Thoracic aorta (tissue), 2 donors: ENCODE data around the gene PARP6. TPM values are rescaled to one million over a fixed set of nuclear protein-coding genes. Genes with fewer than 3 reads are reported as not detected.

Source experiments
- ATAC-seq: fragments of 150-250 bp; one replicate; pipeline ENCODE4 v1.8.0; 2017; ENCODE audit warnings: low read depth; ENCODE audit not compliant: insufficient number of reproducible peaks, low FRiP score
- DNase-seq: peaks from one replicate; pipeline ENCODE4 v3.0.0-alpha.2; 2020; ENCODE audit warnings: low spot score
- H3K27ac ChIP-seq, 2 donors: fragments of 200-600 bp; sonication (generic); 1 replicate in 1 of 2; 2 replicates in 1 of 2; pipeline ENCODE4 v1.5.1; 2016; ENCODE audit warnings: mild to moderate bottlenecking in 2 of 2, moderate library complexity in 2 of 2
- H3K27me3 ChIP-seq: fragments of 200-600 bp; sonication (generic); replicated peaks from 2 replicates; pipeline ENCODE4 v1.6.0; 2016; ENCODE audit warnings: mild to moderate bottlenecking; ENCODE audit not compliant: insufficient read depth
- H3K36me3 ChIP-seq: fragments of 200-600 bp; sonication (generic); one replicate; pipeline ENCODE4 v1.5.1; 2016
- H3K4me1 ChIP-seq, 2 donors: fragments of 200-600 bp; sonication (generic); 1 replicate in 1 of 2; 2 replicates in 1 of 2; pipeline versions ENCODE4 v1.5.1 to v1.6.0; 2016; ENCODE audit warnings: low read depth in 2 of 2, mild to moderate bottlenecking in 1 of 2; ENCODE audit not compliant: control insufficient read depth in 1 of 2
- H3K4me3 ChIP-seq: fragments of 200-600 bp; sonication (generic); 2 replicates; pipeline ENCODE4 v1.5.1; 2016; ENCODE audit warnings: mild to moderate bottlenecking
- H3K9me3 ChIP-seq: fragments of 200-600 bp; sonication (generic); 2 replicates; pipeline ENCODE4 v1.5.1; 2016
- CTCF ChIP-seq: fragments of 200-600 bp; sonication (generic); IDR thresholded peaks from one replicate; pipeline ENCODE4 v1.5.1; 2019; ENCODE audit warnings: antibody characterized with exemption
- total RNA-seq, 2 donors: library from RNA; depleted of rRNA; stranded (reverse); fragments of >200 nt; gene quantifications; one replicate each; pipeline versions ENCODE4 v1.1.0 to v1.2.3, GENCODE V29; 2016

PARP6 gene
- total RNA-seq, 2 donors from 2014 or later, result 44.0 to 49.9 TPM

- Histone ChIP-seq H3K36me3 (no peaks in the 10 kb centered on the region), H3K27me3 (no peaks in the 10 kb centered on the region), H3K4me3 (no peak overlapping the region), H3K9me3 (no peaks in the 10 kb centered on the region), H3K4me1 (peaks cover 4 to 7% of the 10 kb centered on the region in 2 donors), H3K27ac (no peak overlapping the region)
- no peak for TF ChIP-seq CTCF
- ATAC-seq, result no peak
- DNase-seq, result no peak
Measured at GRCh38 chr15:72315706-72316370, 43.5 kb upstream of the PARP6 start.

DNA sequence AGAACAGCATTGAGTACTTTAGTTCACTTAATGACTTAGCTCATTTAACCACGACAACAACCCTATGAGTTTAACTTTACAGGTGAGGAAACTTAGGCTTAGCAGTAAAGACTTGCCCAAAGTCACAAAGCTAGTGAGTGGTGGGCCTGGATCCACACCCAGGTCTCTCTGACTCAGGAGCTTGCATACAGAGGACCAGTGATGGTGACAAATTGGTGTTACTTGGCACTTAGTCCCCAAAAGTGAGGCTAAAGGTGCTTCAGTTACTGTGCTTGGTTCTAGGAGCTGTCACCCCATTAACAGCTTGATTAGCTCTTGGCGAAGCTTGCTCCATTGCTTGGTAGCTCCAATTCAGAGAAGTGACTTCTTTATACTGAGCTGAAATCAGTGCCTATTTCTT, 41.5 kb upstream of the PARP6 start:
- TF ChIP-seq CTCF, result no peak
- no peak for ATAC-seq
- Histone ChIP-seq H3K27ac (no peak overlapping the region), H3K9me3 (no peaks in the 10 kb centered on the region), H3K4me1 (no peaks in the 10 kb centered on the region), H3K36me3 (no peaks in the 10 kb centered on the region), H3K27me3 (no peaks in the 10 kb centered on the region), H3K4me3 (no peak overlapping the region)
- DNase-seq, result no peak

DNA sequence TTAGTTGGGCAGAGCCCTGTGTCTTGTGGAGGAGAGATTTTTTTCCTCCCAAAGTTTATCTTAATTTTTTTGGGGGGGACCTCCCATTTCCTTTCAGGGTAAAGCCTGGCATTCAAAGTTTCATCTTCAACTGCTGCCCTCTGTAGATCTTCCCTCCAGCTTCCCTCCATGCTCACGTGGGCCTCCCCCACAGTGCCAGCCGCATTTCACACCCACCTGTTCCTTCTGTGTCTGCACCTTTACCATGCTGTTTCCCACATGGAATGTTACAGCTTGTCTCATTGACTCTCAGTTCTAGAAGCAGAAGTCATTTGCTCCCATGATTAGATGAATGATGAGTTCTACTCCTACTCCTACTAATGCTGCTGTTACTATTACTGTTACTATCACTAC, 41.1 kb upstream of the PARP6 start:
- Histone ChIP-seq H3K27me3 (no peaks in the 10 kb centered on the region), H3K4me3 (no peak overlapping the region), H3K9me3 (no peaks in the 10 kb centered on the region), H3K27ac (no peak overlapping the region), H3K4me1 (no peaks in the 10 kb centered on the region), H3K36me3 (no peaks in the 10 kb centered on the region)
- ATAC-seq (no peak), DNase-seq (no peak)
- no peak for TF ChIP-seq CTCF

GRCh38 chr15:72312605-72313447, 40.5 kb upstream of the PARP6 start:
- peak; percentile 45 for TF ChIP-seq CTCF
- ATAC-seq, result no peak
- H3K4me3 ChIP-seq, result no peak overlapping the region

GRCh38 chr15:72307026-72307425, 34.7 kb upstream of the PARP6 start:
- H3K9me3 ChIP-seq, result no peaks in the 10 kb centered on the region
- no peaks in the 10 kb centered on the region for H3K27me3 ChIP-seq
- no peaks in the 10 kb centered on the region for H3K4me1 ChIP-seq
- ATAC-seq (no peak), DNase-seq (no peak)
- TF ChIP-seq CTCF, result no peak
- H3K4me3 ChIP-seq, result no peak overlapping the region
- H3K27ac ChIP-seq, result no peak overlapping the region
- no peaks in the 10 kb centered on the region for H3K36me3 ChIP-seq

More at GRCh38 chr15:72312605-72313447, 40.5 kb upstream of the PARP6 start:
- Histone ChIP-seq H3K36me3 (no peaks in the 10 kb centered on the region), H3K27me3 (no peaks in the 10 kb centered on the region), H3K27ac (no peak overlapping the region), H3K4me1 (no peaks in the 10 kb centered on the region), H3K9me3 (no peaks in the 10 kb centered on the region)
- no peak for DNase-seq
